HepG2 (cell line): ENCODE data around the gene IRF2BPL. TPM values are rescaled to one million over a fixed set of nuclear protein-coding genes. Genes with fewer than 3 reads are reported as not detected.

ENCODE experiments used
- DMTF1 ChIP-seq: sonication (generic); formaldehyde crosslinking; IDR thresholded peaks from 2 replicates; pipeline ENCODE4 v1.4.0; 2020; ENCODE audit warnings: mild to moderate bottlenecking, missing genetic modification reagents
- FIP1L1 ChIP-seq: fragments of 200-400 bp; formaldehyde crosslinking; IDR thresholded peaks from 2 replicates; pipeline ENCODE4 v1.6.1; 2018; ENCODE audit warnings: low read depth, mild to moderate bottlenecking, low read length, moderate library complexity, borderline replicate concordance; ENCODE audit not compliant: insufficient read depth
- GABPB1 ChIP-seq: IDR thresholded peaks from 2 replicates; pipeline ENCODE4 v1.6.1; 2016; ENCODE audit warnings: mild to moderate bottlenecking, missing genetic modification reagents, moderate library complexity, missing compliant biosample characterization
- GATAD1 ChIP-seq: IDR thresholded peaks from 2 replicates; pipeline ENCODE4 v1.6.1; 2016; ENCODE audit warnings: missing genetic modification reagents, missing compliant biosample characterization
- GATAD2A ChIP-seq: IDR thresholded peaks from 2 replicates; pipeline ENCODE4 v1.6.1; 2016
- HDAC1 ChIP-seq: sonication (generic); formaldehyde crosslinking; IDR thresholded peaks from 2 replicates; pipeline ENCODE4 v1.5.1; 2020; ENCODE audit warnings: mild to moderate bottlenecking, missing genetic modification reagents
- HMGXB4 ChIP-seq, 2 experiments: sonication (generic) in 1 of 2; formaldehyde crosslinking in 1 of 2; IDR thresholded peaks; 2 replicates each; pipeline versions ENCODE4 v1.4.0 to v1.6.1; 2018 to 2020; ENCODE audit warnings: missing genetic modification reagents in 2 of 2, borderline replicate concordance in 1 of 2, low read depth in 1 of 2, mild to moderate bottlenecking in 1 of 2, missing biosample characterization in 1 of 2
- HOXA3 ChIP-seq: sonication (generic); formaldehyde crosslinking; IDR thresholded peaks from 2 replicates; pipeline ENCODE4 v1.5.0; 2020; ENCODE audit warnings: missing genetic modification reagents
- KDM4B ChIP-seq: sonication (generic); formaldehyde crosslinking; IDR thresholded peaks from 2 replicates; pipeline ENCODE4 v1.4.0; 2020; ENCODE audit warnings: missing genetic modification reagents
- MED1 ChIP-seq: sonication (generic); formaldehyde crosslinking; IDR thresholded peaks from 2 replicates; pipeline ENCODE4 v1.4.0; 2020; ENCODE audit warnings: missing genetic modification reagents
- MYC ChIP-seq: sonication (generic); formaldehyde crosslinking; IDR thresholded peaks from 2 replicates; pipeline ENCODE4 v1.9.0; 2021; ENCODE audit warnings: missing genetic modification reagents, borderline replicate concordance
- MYPOP ChIP-seq: sonication (generic); formaldehyde crosslinking; IDR thresholded peaks from 2 replicates; pipeline ENCODE4 v1.8.1; 2023; ENCODE audit warnings: mild to moderate bottlenecking, moderate library complexity, missing genetic modification reagents
- NFE2 ChIP-seq: sonication (generic); formaldehyde crosslinking; IDR thresholded peaks from 2 replicates; pipeline ENCODE4 v1.4.0; 2020; ENCODE audit warnings: missing genetic modification reagents
- PCBP1 ChIP-seq: fragments of 200-400 bp; formaldehyde crosslinking; IDR thresholded peaks from 2 replicates; pipeline ENCODE4 v1.6.1; 2017; ENCODE audit warnings: mild to moderate bottlenecking, low read depth, low read length, borderline replicate concordance
- PITX1 ChIP-seq: sonication (generic); formaldehyde crosslinking; IDR thresholded peaks from 2 replicates; pipeline ENCODE4 v1.5.1; 2020; ENCODE audit warnings: mild to moderate bottlenecking, missing genetic modification reagents
- PTBP1 ChIP-seq: fragments of 200-400 bp; formaldehyde crosslinking; IDR thresholded peaks from 2 replicates; pipeline ENCODE4 v1.6.1; 2018; ENCODE audit warnings: low read length, low read depth; ENCODE audit not compliant: poor library complexity, severe bottlenecking
- RBFOX2 ChIP-seq: fragments of 200-400 bp; formaldehyde crosslinking; IDR thresholded peaks from 2 replicates; pipeline ENCODE4 v1.6.1; 2017; ENCODE audit warnings: low read depth, mild to moderate bottlenecking, low read length
- SNAI1 ChIP-seq: sonication (generic); formaldehyde crosslinking; IDR thresholded peaks from 2 replicates; pipeline ENCODE4 v1.5.0; 2020; ENCODE audit warnings: mild to moderate bottlenecking, missing genetic modification reagents, borderline replicate concordance
- SP2 ChIP-seq: sonication (generic); formaldehyde crosslinking; IDR thresholded peaks from 2 replicates; pipeline ENCODE4 v1.5.1; 2020; ENCODE audit warnings: mild to moderate bottlenecking, missing genetic modification reagents
- SSRP1 ChIP-seq: IDR thresholded peaks from 2 replicates; pipeline ENCODE4 v1.6.1; 2016; ENCODE audit warnings: control low read depth
- TAF1 ChIP-seq: sonication (generic); formaldehyde crosslinking; IDR thresholded peaks from 2 replicates; pipeline ENCODE4 v1.4.0; 2020; ENCODE audit warnings: missing genetic modification reagents
- XRCC5 ChIP-seq: fragments of 200-400 bp; formaldehyde crosslinking; optimal IDR thresholded peaks from 2 replicates; pipeline ENCODE3; 2017; ENCODE audit warnings: mild to moderate bottlenecking, low read length
- ZNF12 ChIP-seq: sonication (generic); formaldehyde crosslinking; IDR thresholded peaks from 2 replicates; pipeline ENCODE4 v1.5.0; 2020; ENCODE audit warnings: missing genetic modification reagents
- ZNF563 ChIP-seq: sonication (generic); formaldehyde crosslinking; IDR thresholded peaks from 2 replicates; pipeline ENCODE4 v1.8.0; 2022; ENCODE audit warnings: mild to moderate bottlenecking, moderate library complexity, missing genetic modification reagents
- ZNF589 ChIP-seq: sonication (generic); formaldehyde crosslinking; conservative IDR thresholded peaks from 2 replicates; pipeline ENCODE4 v1.8.0; 2022; ENCODE audit warnings: mild to moderate bottlenecking, moderate library complexity, missing genetic modification reagents
- polyA plus RNA-seq, 8 experiments: library from polyadenylated mRNA; depleted of rRNA in 3 of 8; stranded (reverse) in 7 of 8; unstranded in 1 of 8; fragments of >200 nt; fragmentation: Illumina TruSeq in 4 of 8; extraction: Trizol in 4 of 8; gene quantifications; 2 replicates each; pipeline versions ENCODE4 v1.2.1 to v1.2.3, GENCODE V29; 2011 to 2016; ENCODE audit warnings: low read depth in 4 of 8, missing spikeins in 1 of 8, mixed read lengths in 1 of 8; ENCODE audit not compliant: insufficient read depth in 1 of 8
- total RNA-seq, 5 experiments: library from RNA; depleted of rRNA; stranded (reverse); fragments of >200 nt; fragmentation: Illumina TruSeq; extraction: Trizol; gene quantifications; 2 replicates each; pipeline ENCODE4 v1.2.3, GENCODE V29; 2016; ENCODE audit warnings: low read depth in 1 of 5

IRF2BPL gene
- total and polyA plus RNA-seq, 2 of the 13 experiments (the other 11 are each of a cell fraction or from before 2014, with no cell fraction given) = 6.6 to 8.4 TPM

DNA sequence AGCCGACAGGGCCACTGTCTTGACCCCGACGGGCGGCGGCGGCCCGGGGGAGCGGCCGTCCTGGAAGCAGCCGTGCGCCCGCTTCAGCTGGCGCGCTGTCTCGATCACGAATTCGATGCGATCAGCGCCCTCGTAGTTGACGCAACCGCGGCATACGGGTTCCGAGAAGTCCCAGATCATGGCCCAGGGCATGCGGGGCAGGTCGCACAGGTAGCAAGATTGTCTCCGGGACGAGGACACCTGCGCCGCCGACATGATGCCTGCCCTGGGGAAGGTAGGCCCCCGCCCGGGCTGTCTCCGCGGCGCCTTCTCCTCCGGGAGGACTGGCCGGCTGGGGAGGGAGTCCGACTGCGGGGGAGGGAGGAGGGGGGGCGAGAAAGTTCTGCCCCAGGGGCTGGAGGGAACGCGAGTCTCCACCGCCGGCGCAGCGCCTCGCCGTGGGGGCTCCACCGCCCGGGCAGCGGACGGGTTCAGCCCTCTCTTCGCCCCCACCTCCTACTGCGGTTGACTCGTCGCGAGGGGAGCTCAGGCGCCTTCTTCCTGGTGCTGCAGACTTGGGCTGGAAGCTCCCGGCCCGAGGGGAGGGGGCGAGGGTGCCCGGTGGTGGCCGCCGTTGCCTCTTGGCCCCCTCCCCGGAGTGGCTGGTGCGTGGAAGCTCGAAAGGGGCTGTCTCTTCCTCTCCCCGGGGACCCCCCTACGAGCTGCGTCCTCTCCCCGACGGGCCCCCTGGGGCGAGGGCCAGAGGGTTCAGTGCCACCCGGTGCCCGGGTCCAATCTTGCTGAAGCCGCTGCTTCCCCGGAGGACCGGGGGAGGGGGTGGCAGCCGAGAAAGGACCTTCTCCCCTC is 747 bp downstream of the IRF2BPL start (continued):
- no peak for TF ChIP-seq ZNF12 (CRISPR knock-in tag)
- TF ChIP-seq DMTF1 (CRISPR knock-in tag) = no peak
- peak; percentile 20; the same call in 1 of the 2 replicates for TF ChIP-seq TAF1 (CRISPR knock-in tag)
- peak; percentile 30 to 75; a peak in 3 of 4 replicates for TF ChIP-seq HMGXB4 (CRISPR knock-in tag; IDR thresholded peaks at IDR 0.05; ENCODE audit: borderline replicate concordance in 1 of 2, low read depth in 1 of 2)
- peak; percentile 29; the same call in 1 of the 2 replicates for TF ChIP-seq SP2 (CRISPR knock-in tag)
- no peak for TF ChIP-seq NFE2 (CRISPR knock-in tag)
- TF ChIP-seq GATAD2A (CRISPR knock-in tag) = peak; percentile 8; the same call in 1 of the 2 replicates
- TF ChIP-seq MED1 (CRISPR knock-in tag) = 0 out of 2 replicates have a peak, but pooled peaks have one; percentile 5
- TF ChIP-seq GATAD1 = 0 out of 2 replicates have a peak, but pooled peaks have one; percentile 33
- no peak for TF ChIP-seq XRCC5
- 0 out of 2 replicates have a peak, but pooled peaks have one; percentile 24 for TF ChIP-seq MYPOP (CRISPR knock-in tag)
- peak; percentile 44; the same call in 1 of the 2 replicates for TF ChIP-seq SNAI1 (CRISPR knock-in tag)
- peak; percentile 56; the same call in 1 of the 2 replicates for TF ChIP-seq PITX1 (CRISPR knock-in tag)
- peak; percentile 12; the same call in 1 of the 2 replicates for TF ChIP-seq ZNF563 (CRISPR knock-in tag)
- peak; percentile 55 for TF ChIP-seq PTBP1
- 0 out of 2 replicates have a peak, but pooled peaks have one; percentile 23 for TF ChIP-seq PCBP1
- peak; percentile 46; the same call in 1 of the 2 replicates for TF ChIP-seq MYC (CRISPR knock-in tag)
- peak; percentile 57; the same call in 1 of the 2 replicates for TF ChIP-seq KDM4B (CRISPR knock-in tag)
- 0 out of 2 replicates have a peak, but pooled peaks have one; percentile 10 for TF ChIP-seq FIP1L1
- peak; percentile 1; the same call in 1 of the 2 replicates for TF ChIP-seq HOXA3
- TF ChIP-seq RBFOX2 = peak; percentile 90
- TF ChIP-seq HDAC1 (CRISPR knock-in tag) = peak; percentile 38; the same call in 1 of the 2 replicates
- peak; percentile 69; the same call in 1 of the 2 replicates for TF ChIP-seq SSRP1 (CRISPR knock-in tag)
- TF ChIP-seq ZNF589 (CRISPR knock-in tag) = 0 out of 2 replicates have a peak, but pooled peaks have one; percentile 36
- peak; percentile 66 for TF ChIP-seq GABPB1 (CRISPR knock-in tag)
